Adrenal gland (tissue), 12 donors: ENCODE results near the gene AMDHD2. TPM values are rescaled to one million over a fixed set of nuclear protein-coding genes. Genes with fewer than 3 reads are reported as not detected.
"Not testable (repeated sequence)": the region's sequence is repeated elsewhere in the genome, so short reads cannot be mapped to it uniquely, and the experiment has no call there.

Experiments
- DNase-seq, 7 donors: peaks; one replicate each; pipeline ENCODE4 v3.0.0-alpha.2; 2019 to 2020
- H3K27ac ChIP-seq, 5 donors: fragments of 200-600 bp; sonication (generic) in 4 of 5; 1 replicate in 3 of 5; 2 replicates in 2 of 5; pipeline versions ENCODE4 v1.5.1 to v1.8.0; 2016 to 2020; ENCODE audit warnings: mild to moderate bottlenecking in 1 of 5
- H3K27me3 ChIP-seq: fragments of 200-600 bp; 2 replicates; pipeline ENCODE4 v1.8.0; 2021
- H3K36me3 ChIP-seq, 2 donors: fragments of 200-600 bp; replicated peaks in 1 of 2; 1 replicate in 1 of 2; 2 replicates in 1 of 2; pipeline versions ENCODE4 v1.5.1 to v1.8.0; 2018 to 2022
- H3K4me1 ChIP-seq, 2 donors: fragments of 200-600 bp; replicated peaks in 1 of 2; 1 replicate in 1 of 2; 2 replicates in 1 of 2; pipeline versions ENCODE4 v1.5.1 to v1.8.0; 2018 to 2021
- H3K4me3 ChIP-seq, 4 donors: fragments of 200-600 bp; sonication (generic) in 3 of 4; one replicate each; pipeline ENCODE4 v1.5.1; 2016 to 2018
- H3K9me3 ChIP-seq, 3 donors: fragments of 200-600 bp; sonication (generic) in 1 of 3; replicated peaks in 1 of 3; 1 replicate in 2 of 3; 2 replicates in 1 of 3; pipeline versions ENCODE4 v1.5.1 to v1.8.0; 2016 to 2021
- CTCF ChIP-seq, 6 experiments: fragments of 450-650 bp in 4 of 6; fragments of 200-600 bp in 2 of 6; sonication (generic) in 1 of 6; IDR thresholded peaks; 1 replicate in 5 of 6; 2 replicates in 1 of 6; pipeline versions ENCODE4 v1.5.1 to v1.8.0; 2016 to 2021; ENCODE audit warnings: antibody characterized with exemption in 6 of 6, mild to moderate bottlenecking in 2 of 6, moderate library complexity in 1 of 6
- POLR2A ChIP-seq, 2 donors: fragments of 450-650 bp; IDR thresholded peaks; one replicate each; pipeline ENCODE4 v1.6.1; 2017; ENCODE audit warnings: antibody characterized with exemption in 2 of 2, mild to moderate bottlenecking in 2 of 2, moderate library complexity in 1 of 2
- whole genome bisulfite sequencing, 4 donors: extraction: QIAGEN DNeasy Blood & Tissue Kit in 2 of 4; methylation state at CpG; one replicate each; pipeline versions ENCODE4 v1.1.5 to v1.1.7; 2013 to 2017; 5-methylcytosine and 5-hydroxymethylcytosine counted together
- intact Hi-C, 2 donors: fragments of 100-400 bp; cut with DNase I; formaldehyde crosslinking; loops; one replicate each; pipeline versions ENCODE4 v1.14.1 to v1.15.0; 2022 to 2023
- polyA plus RNA-seq, 3 donors: library from polyadenylated mRNA; stranded (reverse); fragments of 200-250 nt in 2 of 3; fragments of 350-450 nt in 1 of 3; fragmentation: Illumina TruSeq in 1 of 3; extraction: RNeasy Lipid Tissue Mini Kit (QIAGEN cat#74804) in 1 of 3; gene quantifications; one replicate each; pipeline ENCODE4 v1.2.3, GENCODE V29; 2013 to 2014
- total RNA-seq, 9 donors: library from RNA; depleted of rRNA in 4 of 9; stranded (reverse); fragments of >200 nt in 4 of 9; fragments of 120-200 nt in 1 of 9; fragmentation: NEBNext Ultra II Directional in 1 of 9; extraction: Animal tissue kit (Norgen Biotek cat#: 25700) in 1 of 9; gene quantifications; one replicate each; pipeline versions ENCODE4 v1.1.0 to v1.2.4, GENCODE V29; 2013 to 2023
- donor health status: healthy with polysubstance abuse.
- donor health status: Bipolar disorder and iron deficiency.
- donor health status: DM: yes; HTN: yes; CAD: no.
- donor health status: DM: no; HTN: no; CAD: no.
- donor health status: DM: no; HTN: no; CAD: no.
- donor health status: DM: yes; HTN: yes; CAD: no.

Gene AMDHD2
- total and polyA plus RNA-seq, 12 donors = 3.1 to 131 (median 64.7) TPM

GRCh38 chr16:2532494-2533141, 12.4 kb downstream of the AMDHD2 start:
- WGBS, 4 donors = 2 to 3% (median 2%) methylated on average over 26 to 37 of the region's 37 CpGs
- TF ChIP-seq CTCF (IDR thresholded peaks at IDR 0.05) (no peak), POLR2A (IDR thresholded peaks at IDR 0.05) (peak; percentile 22 to 70)
- Histone ChIP-seq H3K4me1 (peaks cover 13 to 28% of the 10 kb centered on the region in 2 donors), H3K27me3 (no peaks in the 10 kb centered on the region), H3K27ac (peak overlapping the region; percentile 82 to 99 (median 96)), H3K4me3 (peak overlapping the region in 3 of 4 donors; percentile 42 to 63 (median 57)), H3K36me3 (peaks cover 0 to 28% of the 10 kb centered on the region in 2 donors), H3K9me3 (no peaks in the 10 kb centered on the region)
- intact Hi-C loops = no loop called here
- DNase-seq = peak; percentile 66 to 89 (median 77)

GRCh38 chr16:2533142-2533755, 13.1 kb downstream of the AMDHD2 start:
- intact Hi-C loops, H3K9me3 ChIP-seq, H3K27me3 ChIP-seq: not testable (repeated sequence)
- H3K4me3 ChIP-seq = peak overlapping the region in 1 of 4 donors; percentile 63
- H3K4me1 ChIP-seq = peaks cover 13 to 28% of the 10 kb centered on the region in 2 donors
- peaks cover 0 to 21% of the 10 kb centered on the region in 2 donors for H3K36me3 ChIP-seq
- 33 to 46% (median 34%) methylated on average over 7 to 16 of the region's 16 CpGs for WGBS, 4 donors
- H3K27ac ChIP-seq = peak overlapping the region; percentile 82 to 99 (median 96)
- peak in 5 of 7 donors; percentile 25 to 52 (median 46) for DNase-seq

GRCh38 chr16:2533912-2534311, 13.7 kb downstream of the AMDHD2 start:
- H3K27ac ChIP-seq = peak overlapping the region in 1 of 5 donors; percentile 97
- H3K9me3 ChIP-seq = no peaks in the 10 kb centered on the region
- WGBS, 4 donors = 83 to 92% (median 86%) methylated on average over 11 of the region's 11 CpGs
- peaks cover 0 to 15% of the 10 kb centered on the region in 2 donors for H3K36me3 ChIP-seq
- no peaks in the 10 kb centered on the region for H3K27me3 ChIP-seq
- DNase-seq = peak in 2 of 7 donors; percentile 15 to 21
- intact Hi-C loops = no loop called here
- no peak for TF ChIP-seq POLR2A (IDR thresholded peaks at IDR 0.05)
- no peak for TF ChIP-seq CTCF (IDR thresholded peaks at IDR 0.05)
- peaks cover 13 to 33% of the 10 kb centered on the region in 2 donors for H3K4me1 ChIP-seq
- no peak overlapping the region for H3K4me3 ChIP-seq

GRCh38 chr16:2534335-2534734, 14.2 kb downstream of the AMDHD2 start:
- Histone ChIP-seq H3K4me1 (peaks cover 13 to 37% of the 10 kb centered on the region in 2 donors), H3K36me3 (peaks cover 0 to 11% of the 10 kb centered on the region in 2 donors)
- WGBS, 4 donors = 85 to 91% (median 90%) methylated on average over 5 of the region's 5 CpGs
- H3K27me3 ChIP-seq, H3K27ac ChIP-seq, intact Hi-C loops, H3K9me3 ChIP-seq, H3K4me3 ChIP-seq: not testable (repeated sequence)
- DNase-seq = peak in 1 of 7 donors; percentile 4

GRCh38 chr16:2535625-2536013, 15.4 kb downstream of the AMDHD2 start:
- WGBS, 4 donors = 55 to 74% (median 65%) methylated on average over 3 to 9 of the region's 9 CpGs
- H3K27me3 ChIP-seq = no peaks in the 10 kb centered on the region
- intact Hi-C loops = no loop called here
- no peaks in the 10 kb centered on the region for H3K36me3 ChIP-seq
- peak in 5 of 7 donors; percentile 38 to 65 (median 52) for DNase-seq
- peak overlapping the region in 3 of 5 donors; percentile 44 to 93 (median 90) for H3K27ac ChIP-seq
- no peak overlapping the region for H3K4me3 ChIP-seq
- H3K4me1 ChIP-seq = peaks cover 13 to 50% of the 10 kb centered on the region in 2 donors
- H3K9me3 ChIP-seq = no peaks in the 10 kb centered on the region
- TF ChIP-seq CTCF (IDR thresholded peaks at IDR 0.05) (no peak), POLR2A (IDR thresholded peaks at IDR 0.05) (no peak)
